Hepatocyte (in vitro differentiated cells): ENCODE measurements around the gene RBPMS2.

Experiments
- EZH2 ChIP-seq: fragments of 200-600 bp; sonication (generic); IDR thresholded peaks from 2 replicates; pipeline ENCODE4 v1.6.1; 2016; ENCODE audit warnings: antibody characterized with exemption, mild to moderate bottlenecking, borderline replicate concordance
- EZH2phosphoT487 ChIP-seq: fragments of 200-600 bp; sonication (generic); IDR thresholded peaks from one replicate; pipeline ENCODE4 v1.6.1; 2018; ENCODE audit warnings: antibody characterized with exemption, mild to moderate bottlenecking, low read depth, moderate library complexity; ENCODE audit not compliant: unreplicated experiment, severe bottlenecking
- TF ChIP-seq, protein P1 (sequence below): fragments of 200-600 bp; sonication (generic); IDR thresholded peaks from 2 replicates; pipeline ENCODE4 v1.5.1; 2016; ENCODE audit warnings: antibody characterized with exemption, mild to moderate bottlenecking; ENCODE audit not compliant: poor library complexity

- TF ChIP-seq, protein P1, sequence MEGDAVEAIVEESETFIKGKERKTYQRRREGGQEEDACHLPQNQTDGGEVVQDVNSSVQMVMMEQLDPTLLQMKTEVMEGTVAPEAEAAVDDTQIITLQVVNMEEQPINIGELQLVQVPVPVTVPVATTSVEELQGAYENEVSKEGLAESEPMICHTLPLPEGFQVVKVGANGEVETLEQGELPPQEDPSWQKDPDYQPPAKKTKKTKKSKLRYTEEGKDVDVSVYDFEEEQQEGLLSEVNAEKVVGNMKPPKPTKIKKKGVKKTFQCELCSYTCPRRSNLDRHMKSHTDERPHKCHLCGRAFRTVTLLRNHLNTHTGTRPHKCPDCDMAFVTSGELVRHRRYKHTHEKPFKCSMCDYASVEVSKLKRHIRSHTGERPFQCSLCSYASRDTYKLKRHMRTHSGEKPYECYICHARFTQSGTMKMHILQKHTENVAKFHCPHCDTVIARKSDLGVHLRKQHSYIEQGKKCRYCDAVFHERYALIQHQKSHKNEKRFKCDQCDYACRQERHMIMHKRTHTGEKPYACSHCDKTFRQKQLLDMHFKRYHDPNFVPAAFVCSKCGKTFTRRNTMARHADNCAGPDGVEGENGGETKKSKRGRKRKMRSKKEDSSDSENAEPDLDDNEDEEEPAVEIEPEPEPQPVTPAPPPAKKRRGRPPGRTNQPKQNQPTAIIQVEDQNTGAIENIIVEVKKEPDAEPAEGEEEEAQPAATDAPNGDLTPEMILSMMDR: no peak
- TF ChIP-seq EZH2 (no peak), EZH2phosphoT487 (no peak)
These were observed 11.5 kb downstream of the RBPMS2 start for GRCh38 chr15:64763874-64764273.
